Measurements from ENCODE around the gene SDF4.

DNA sequence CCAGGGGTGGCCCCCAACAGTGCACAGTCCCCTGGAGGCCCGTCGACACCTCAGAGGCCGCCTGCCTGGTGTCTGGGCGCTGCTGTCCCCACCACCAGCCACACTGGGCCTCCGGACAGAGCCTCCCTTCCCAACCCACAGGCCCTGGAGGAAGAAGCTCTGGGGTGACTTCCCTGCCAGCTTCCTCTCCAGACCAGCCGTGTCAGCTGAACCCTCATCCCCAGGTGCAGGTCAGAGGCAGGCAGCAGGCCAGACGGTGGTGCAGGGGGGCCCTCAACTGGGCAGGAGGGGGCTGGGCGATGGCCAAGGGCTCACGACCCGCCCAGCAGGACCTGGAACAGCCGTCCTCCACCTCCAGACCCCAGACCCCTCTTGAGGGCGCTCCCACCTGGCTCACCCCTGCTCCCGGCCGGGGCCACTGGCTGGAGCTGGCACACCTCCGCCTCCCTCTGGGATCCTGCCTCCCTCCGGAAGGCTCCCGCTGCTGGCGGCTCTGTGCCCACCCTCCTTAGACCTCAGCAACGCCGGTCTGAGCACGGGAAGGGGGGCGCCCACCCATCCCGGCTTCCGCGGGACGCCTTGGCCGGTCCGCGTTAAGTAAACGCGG, 25.9 kb downstream of the SDF4 start:
- TF ChIP-seq, protein P1, sequence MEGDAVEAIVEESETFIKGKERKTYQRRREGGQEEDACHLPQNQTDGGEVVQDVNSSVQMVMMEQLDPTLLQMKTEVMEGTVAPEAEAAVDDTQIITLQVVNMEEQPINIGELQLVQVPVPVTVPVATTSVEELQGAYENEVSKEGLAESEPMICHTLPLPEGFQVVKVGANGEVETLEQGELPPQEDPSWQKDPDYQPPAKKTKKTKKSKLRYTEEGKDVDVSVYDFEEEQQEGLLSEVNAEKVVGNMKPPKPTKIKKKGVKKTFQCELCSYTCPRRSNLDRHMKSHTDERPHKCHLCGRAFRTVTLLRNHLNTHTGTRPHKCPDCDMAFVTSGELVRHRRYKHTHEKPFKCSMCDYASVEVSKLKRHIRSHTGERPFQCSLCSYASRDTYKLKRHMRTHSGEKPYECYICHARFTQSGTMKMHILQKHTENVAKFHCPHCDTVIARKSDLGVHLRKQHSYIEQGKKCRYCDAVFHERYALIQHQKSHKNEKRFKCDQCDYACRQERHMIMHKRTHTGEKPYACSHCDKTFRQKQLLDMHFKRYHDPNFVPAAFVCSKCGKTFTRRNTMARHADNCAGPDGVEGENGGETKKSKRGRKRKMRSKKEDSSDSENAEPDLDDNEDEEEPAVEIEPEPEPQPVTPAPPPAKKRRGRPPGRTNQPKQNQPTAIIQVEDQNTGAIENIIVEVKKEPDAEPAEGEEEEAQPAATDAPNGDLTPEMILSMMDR (IDR thresholded peaks at IDR 0.05; ENCODE audit: low read depth, low read length): peak; percentile 13; the same call in 1 of the 2 replicates
- TF ChIP-seq EZH2phosphoT487 (IDR thresholded peaks at IDR 0.05; ENCODE audit: low read depth): no peak

Data from OCI-LY3 (cell line).